Measurements from ENCODE around the gene KLHL5. TPM values are rescaled to one million over a fixed set of nuclear protein-coding genes. Genes with fewer than 3 reads are reported as not detected.
"Not testable (repeated sequence)": the region's sequence is repeated elsewhere in the genome, so short reads cannot be mapped to it uniquely, and the experiment has no call there.

Gene KLHL5
- total RNA-seq, 2 donors from 2014 or later = 5.9 to 14.5 TPM

GRCh38 chr4:39126256-39127095 is 64.4 kb downstream of the KLHL5 start:
- no peak overlapping the region for H3K4me3 ChIP-seq
- H3K27me3 ChIP-seq = no peaks in the 10 kb centered on the region
- DNase-seq = no peak
- H3K36me3 ChIP-seq (replicated peaks in 1 of 2; ENCODE audit: insufficient read depth in 1 of 2, low read depth in 2 of 2) = peaks cover 0 to 3% of the 10 kb centered on the region in 2 donors
- H3K4me1 ChIP-seq = no peaks in the 10 kb centered on the region
- intact Hi-C loops (cut with DNase I) = no loop called here
- no peak overlapping the region for H3K27ac ChIP-seq
- TF ChIP-seq CTCF (IDR thresholded peaks at IDR 0.05) = no peak
- no peak for TF ChIP-seq POLR2A (IDR thresholded peaks at IDR 0.05)
- no peaks in the 10 kb centered on the region for H3K9me3 ChIP-seq
- 87 to 89% methylated on average over 11 of the region's 11 CpGs for WGBS, 2 donors
- no peak for ATAC-seq

GRCh38 chr4:39133623-39134022 is 71.6 kb downstream of the KLHL5 start:
- 88 to 97% methylated on average over 3 of the region's 3 CpGs for WGBS, 2 donors
- H3K36me3 ChIP-seq (replicated peaks in 1 of 2; ENCODE audit: insufficient read depth in 1 of 2, low read depth in 2 of 2) = no peaks in the 10 kb centered on the region
- peaks cover 4% of the 10 kb centered on the region for H3K4me1 ChIP-seq
- no peak overlapping the region for H3K4me3 ChIP-seq
- intact Hi-C loops (cut with DNase I) = loop anchor here (10.0 kb wide), 1 partner anchor 239 kb away; no protein-coding TSS in a partner anchor
- no peaks in the 10 kb centered on the region for H3K9me3 ChIP-seq
- H3K27me3 ChIP-seq = no peaks in the 10 kb centered on the region
- no peak overlapping the region for H3K27ac ChIP-seq
- DNase-seq (no peak), ATAC-seq (no peak)
- TF ChIP-seq POLR2A (IDR thresholded peaks at IDR 0.05) (no peak), CTCF (IDR thresholded peaks at IDR 0.05) (no peak)

GRCh38 chr4:39134683-39135306 is 72.8 kb downstream of the KLHL5 start:
- Histone ChIP-seq H3K27me3 (no peaks in the 10 kb centered on the region), H3K9me3 (no peaks in the 10 kb centered on the region), H3K4me3 (no peak overlapping the region), H3K4me1 (peaks cover 4% of the 10 kb centered on the region), H3K36me3 (replicated peaks in 1 of 2; ENCODE audit: insufficient read depth in 1 of 2, low read depth in 2 of 2) (no peaks in the 10 kb centered on the region), H3K27ac (no peak overlapping the region)
- TF ChIP-seq CTCF (IDR thresholded peaks at IDR 0.05) (no peak), POLR2A (IDR thresholded peaks at IDR 0.05) (no peak)
- DNase-seq (no peak), ATAC-seq (no peak)
- 44 to 45% methylated on average over 2 of the region's 2 CpGs for WGBS, 2 donors
- intact Hi-C loops (cut with DNase I) = loop anchor here (10.0 kb wide), 1 partner anchor 240 kb away; no protein-coding TSS in a partner anchor

- H3K4me1 ChIP-seq; H3K9me3 ChIP-seq; H3K27me3 ChIP-seq; ATAC-seq; DNase-seq; H3K36me3 ChIP-seq (replicated peaks in 1 of 2; ENCODE audit: insufficient read depth in 1 of 2, low read depth in 2 of 2); H3K4me3 ChIP-seq; H3K27ac ChIP-seq: not testable (repeated sequence)
- intact Hi-C loops (cut with DNase I) = loop anchor here (10.0 kb wide), 1 partner anchor 243 kb away; no protein-coding TSS in a partner anchor
- WGBS, 2 donors = 67 to 71% methylated on average over 3 of the region's 3 CpGs
Observed at GRCh38 chr4:39138227-39138626, 76.2 kb downstream of the KLHL5 start.

- DNase-seq = no peak
- Histone ChIP-seq H3K4me3 (no peak overlapping the region), H3K27me3 (no peaks in the 10 kb centered on the region), H3K36me3 (replicated peaks in 1 of 2; ENCODE audit: insufficient read depth in 1 of 2, low read depth in 2 of 2) (no peaks in the 10 kb centered on the region), H3K4me1 (no peaks in the 10 kb centered on the region), H3K9me3 (no peaks in the 10 kb centered on the region), H3K27ac (no peak overlapping the region)
- intact Hi-C loops (cut with DNase I) = no loop called here
- whole genome bisulfite sequencing, 2 donors = 58 to 78% methylated on average over 1 of the region's 1 CpG
- no peak for ATAC-seq
- TF ChIP-seq CTCF (IDR thresholded peaks at IDR 0.05) (no peak), POLR2A (IDR thresholded peaks at IDR 0.05) (no peak)
Observed at GRCh38 chr4:39146211-39146610, 84.2 kb downstream of the KLHL5 start.

Measured in body of pancreas (tissue), 4 donors.